Astrocyte of the hippocampus (primary cell): ENCODE data around the gene EPS8L1.

Experiments used
- DNase-seq: peaks from one replicate; pipeline ENCODE4 v3.0.0; 2011; ENCODE audit warnings: low read depth, low spot score

EPS8L1 gene

DNA sequence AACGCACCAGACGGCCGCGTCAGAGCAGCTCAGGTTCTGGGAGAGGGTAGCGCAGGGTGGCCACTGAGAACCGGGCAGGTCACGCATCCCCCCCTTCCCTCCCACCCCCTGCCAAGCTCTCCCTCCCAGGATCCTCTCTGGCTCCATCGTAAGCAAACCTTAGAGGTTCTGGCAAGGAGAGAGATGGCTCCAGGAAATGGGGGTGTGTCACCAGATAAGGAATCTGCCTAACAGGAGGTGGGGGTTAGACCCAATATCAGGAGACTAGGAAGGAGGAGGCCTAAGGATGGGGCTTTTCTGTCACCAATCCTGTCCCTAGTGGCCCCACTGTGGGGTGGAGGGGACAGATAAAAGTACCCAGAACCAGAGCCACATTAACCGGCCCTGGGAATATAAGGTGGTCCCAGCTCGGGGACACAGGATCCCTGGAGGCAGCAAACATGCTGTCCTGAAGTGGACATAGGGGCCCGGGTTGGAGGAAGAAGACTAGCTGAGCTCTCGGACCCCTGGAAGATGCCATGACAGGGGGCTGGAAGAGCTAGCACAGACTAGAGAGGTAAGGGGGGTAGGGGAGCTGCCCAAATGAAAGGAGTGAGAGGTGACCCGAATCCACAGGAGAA is 39.9 kb downstream of the EPS8L1 start:
- DNase-seq: peak; percentile 32

GRCh38 chr19:55116232-55116858 is 40.7 kb downstream of the EPS8L1 start:
- peak; percentile 68 for DNase-seq

GRCh38 chr19:55116859-55117662 is 41.4 kb downstream of the EPS8L1 start, which contains the start of gene PPP1R12C:
Gene PPP1R12C (minus strand): TSS chr19:55117637. CDS start chr19:55117543, 94 bp downstream.
- peak; percentile 55 for DNase-seq

DNA sequence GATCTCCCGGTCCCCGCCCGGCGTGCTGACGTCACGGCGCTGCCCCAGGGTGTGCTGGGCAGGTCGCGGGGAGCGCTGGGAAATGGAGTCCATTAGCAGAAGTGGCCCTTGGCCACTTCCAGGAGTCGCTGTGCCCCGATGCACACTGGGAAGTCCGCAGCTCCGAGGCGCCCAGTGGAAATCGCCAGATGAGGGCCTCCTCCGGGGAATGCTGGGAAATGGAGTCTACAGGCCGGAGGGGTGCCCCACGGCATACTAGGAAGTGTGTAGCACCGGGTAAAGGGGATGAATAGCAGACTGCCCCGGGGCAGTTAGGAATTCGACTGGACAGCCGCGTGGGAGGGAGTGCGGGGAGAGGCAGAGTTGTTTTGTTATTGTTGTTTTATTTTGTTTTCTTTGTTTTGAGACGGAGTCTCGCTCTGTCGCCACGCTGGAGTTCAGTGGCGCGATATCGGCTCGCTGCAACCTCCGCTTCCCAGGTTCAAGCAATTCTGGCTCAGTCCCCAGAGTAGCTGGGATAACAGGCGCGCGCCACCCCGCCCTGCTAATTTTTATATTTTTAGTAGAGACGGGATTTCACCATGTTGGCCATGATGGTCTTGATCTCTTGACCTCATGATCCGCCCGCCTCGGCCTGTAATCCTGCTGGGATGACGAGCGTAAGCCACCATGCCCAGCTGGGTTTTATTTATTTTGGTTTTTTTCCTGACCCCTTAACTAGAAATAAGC is 42.2 kb downstream of the EPS8L1 start:
- DNase-seq: peak; percentile 100

- DNase-seq: peak; percentile 44
Observed at GRCh38 chr19:55118401-55118991, 42.8 kb downstream of the EPS8L1 start.

DNA sequence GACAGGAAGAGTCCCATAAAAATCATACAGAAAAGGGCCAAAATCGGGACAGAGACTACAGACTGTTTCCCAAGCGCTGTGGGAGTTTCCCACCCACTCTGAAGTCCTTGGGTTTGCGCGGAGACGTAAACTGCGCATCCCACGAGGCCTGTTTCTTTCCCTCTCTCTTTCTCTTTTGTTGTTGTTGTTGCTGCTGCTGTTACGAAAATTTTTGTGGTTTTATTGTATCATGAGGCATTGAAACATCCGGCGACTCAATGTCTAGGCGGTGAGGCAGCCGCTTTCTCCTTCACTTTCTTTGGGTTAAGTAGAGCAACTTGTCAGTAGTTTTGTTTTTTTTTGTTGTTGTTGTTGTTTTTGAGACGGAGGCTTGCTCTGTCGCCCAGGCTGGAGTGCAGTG is 43.4 kb downstream of the EPS8L1 start:
- DNase-seq: no peak

DNA sequence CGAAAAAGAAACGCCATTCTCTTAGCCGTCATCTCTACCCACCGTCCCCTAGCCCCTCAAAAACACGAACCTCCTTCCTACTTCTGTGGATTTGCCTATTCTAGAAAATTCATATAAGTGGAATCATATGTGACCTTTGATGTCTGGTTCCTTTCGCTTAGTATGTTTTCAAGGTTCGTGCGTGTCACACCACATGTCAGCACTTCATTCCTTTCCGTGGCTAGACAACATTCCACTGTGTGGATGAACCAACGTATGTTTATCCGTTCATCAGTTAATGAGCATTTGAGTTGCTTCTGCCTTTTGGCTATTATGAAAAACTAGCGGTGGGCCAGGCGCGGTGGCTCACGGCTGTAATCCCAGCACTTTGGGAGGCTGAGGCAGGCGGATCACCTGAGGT is 55.8 kb downstream of the EPS8L1 start:
- no peak for DNase-seq

DNA sequence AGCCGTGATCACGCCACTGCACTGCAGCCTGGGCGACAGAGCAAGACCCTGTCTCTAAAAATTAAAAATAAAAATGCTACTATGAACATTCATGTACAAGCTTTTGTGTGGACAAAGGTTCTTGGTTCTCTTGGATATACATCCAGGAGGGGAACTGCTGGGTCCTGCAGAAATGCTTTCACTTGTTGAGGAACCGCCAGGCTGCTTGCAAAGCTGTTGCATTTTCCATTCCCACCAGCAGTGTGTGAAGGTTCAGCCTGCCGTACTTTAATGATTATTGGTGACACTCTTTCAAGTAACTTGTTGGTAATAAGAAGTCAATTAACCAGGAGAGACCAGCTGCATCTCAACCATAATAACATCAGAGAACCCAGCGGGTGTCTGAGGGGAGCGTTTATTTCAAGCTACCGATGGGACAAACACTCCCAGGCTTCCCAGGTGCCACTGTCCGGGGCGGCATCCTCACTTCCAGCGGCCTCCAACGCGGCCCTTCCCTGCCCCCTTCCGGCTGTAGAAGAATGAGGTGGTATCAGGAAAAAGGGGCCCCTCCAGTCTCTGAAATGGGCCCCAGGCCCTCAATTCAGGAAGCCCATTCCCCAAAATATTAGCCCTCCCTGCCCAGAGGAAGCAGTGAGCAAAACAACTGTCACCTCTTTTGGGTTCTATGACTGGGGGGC is 56.9 kb downstream of the EPS8L1 start:
- DNase-seq: no peak

- DNase-seq: no peak
Observed at GRCh38 chr19:55133639-55134444, 58.2 kb downstream of the EPS8L1 start.

DNA sequence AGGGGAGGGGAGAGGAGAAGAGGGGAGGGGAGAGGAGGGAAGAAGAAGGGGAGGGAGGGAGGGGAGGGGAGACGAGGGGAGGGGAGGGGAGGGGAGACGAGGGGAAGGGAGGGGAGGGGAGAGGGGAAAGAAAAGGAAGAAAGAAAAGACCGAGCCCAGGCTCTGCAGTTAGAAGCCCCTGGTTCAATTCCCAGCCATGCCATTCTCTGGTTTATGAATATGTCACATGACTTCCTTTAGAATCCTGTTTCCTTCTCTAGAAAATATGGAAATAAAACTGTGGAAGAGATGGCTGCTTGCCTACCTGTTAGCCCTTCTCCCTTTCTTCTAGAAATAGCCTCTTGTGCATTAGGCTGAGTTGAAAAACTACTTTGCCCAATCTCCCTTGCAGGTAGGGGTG is 59.1 kb downstream of the EPS8L1 start:
- no peak for DNase-seq

DNA sequence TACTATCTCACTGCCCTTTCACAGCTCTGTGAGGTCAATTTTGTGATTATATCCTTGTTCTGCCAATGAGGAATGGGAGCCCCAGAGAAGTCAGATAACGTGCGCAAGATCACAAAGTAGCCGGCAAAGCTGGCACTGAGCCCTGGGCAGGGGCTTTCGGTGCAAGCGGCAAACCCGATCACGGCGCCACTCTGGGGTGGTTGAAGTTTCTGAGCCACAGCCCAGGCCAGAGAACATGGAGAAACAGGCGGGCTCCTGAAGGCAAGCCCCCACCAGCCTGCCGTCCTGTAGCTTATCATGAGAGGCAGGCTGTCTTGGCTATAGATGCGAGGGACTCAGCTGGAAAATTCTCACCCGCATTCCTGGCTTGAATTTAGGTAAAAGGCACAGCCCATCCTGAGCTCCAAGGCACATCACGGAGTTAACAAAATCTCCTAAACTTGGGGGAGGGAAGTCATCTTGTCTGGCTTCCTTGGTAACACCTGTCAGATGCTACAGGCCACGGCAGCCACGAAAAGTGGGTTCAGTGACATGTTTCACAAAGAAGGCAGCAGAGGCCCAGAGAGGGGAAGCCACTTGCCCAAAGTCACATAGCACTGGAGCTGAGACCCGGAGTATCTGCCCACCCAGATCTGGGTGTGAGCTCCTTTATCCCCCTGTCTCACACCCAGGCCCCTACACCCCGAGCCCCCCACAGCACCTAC is 60.9 kb downstream of the EPS8L1 start:
- no peak for DNase-seq
